ENCODE data around the gene LTC4S.

DNA sequence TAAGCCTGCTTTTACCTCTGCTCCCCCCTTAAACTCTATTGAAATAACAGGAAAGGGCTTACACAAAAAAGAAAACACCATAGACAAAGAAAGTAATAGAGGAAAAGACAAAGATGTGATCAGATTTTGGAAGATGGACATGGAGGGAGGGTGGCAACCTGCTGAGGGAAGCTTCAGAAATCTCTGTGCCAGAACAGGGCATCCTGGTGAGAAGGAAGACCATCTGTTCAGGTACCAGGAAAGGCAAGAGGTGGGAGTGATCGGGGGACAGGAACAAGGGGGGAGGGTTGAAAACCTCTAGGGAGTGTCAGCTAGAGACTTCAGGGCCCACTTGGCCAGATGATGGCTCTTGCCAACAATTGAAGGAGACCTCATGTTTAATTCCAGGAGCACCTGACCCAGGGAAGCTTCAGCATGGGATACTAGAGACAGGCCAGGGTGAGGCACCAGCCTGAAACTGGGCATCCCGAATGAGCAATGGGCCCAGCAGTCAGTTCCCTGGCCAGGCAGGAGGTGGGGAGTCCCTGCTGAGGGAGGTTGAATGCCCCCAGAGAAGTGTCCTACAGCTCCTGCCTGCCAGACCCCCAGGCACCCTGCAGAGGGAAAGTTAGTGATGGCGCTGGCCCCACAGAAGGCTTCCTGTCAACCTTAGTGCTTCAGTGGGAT lies 35.1 kb downstream of the LTC4S start:
- TF ChIP-seq NFRKB (IDR thresholded peaks at IDR 0.05) (no peak), FOXM1 (IDR thresholded peaks at IDR 0.05; ENCODE audit: borderline replicate concordance) (no peak), FOXK2 (IDR thresholded peaks at IDR 0.05) (no peak), L3MBTL2 (conservative IDR thresholded peaks at IDR 0.05) (no peak), ZNF384 (IDR thresholded peaks at IDR 0.05) (no peak), LEF1 (IDR thresholded peaks at IDR 0.05; ENCODE audit: borderline replicate concordance) (no peak)

Data from HEK293T (cell line).